HepG2 (cell line): ENCODE measurements around the gene RGS6. TPM values are rescaled to one million over a fixed set of nuclear protein-coding genes. Genes with fewer than 3 reads are reported as not detected.

Source experiments
- ATAC-seq: fragments of 200-7000 bp; cut with Tn5 transposase; 3 replicates; pipeline ENCODE4 v1.9.1; 2020; ENCODE audit warnings: mild to moderate bottlenecking, moderate library complexity
- BruUV-seq: library from RNA; stranded (reverse); fragments of 400-500 nt; replicated peaks from 2 replicates; lab custom pipeline; 2021; lab: Mats Ljungman, UMichigan
- CTCF ChIA-PET: fragments of 300-600 bp; formaldehyde crosslinking; extraction: SDS; loops from one replicate; lab custom pipeline; 2021; ENCODE audit warnings: low total read pairs, inconsistent platforms, low intra/inter-chr PET ratio; lab: Yijun Ruan, JAX
- POLR2A ChIA-PET: fragments of 350-600 bp; sonication (Branson Sonifier 250); formaldehyde crosslinking; loops from one replicate; lab custom pipeline; 2020; ENCODE audit warnings: antibody characterized with exemption, inconsistent platforms; lab: Yijun Ruan, JAX
- DNase-seq: peaks from one replicate; pipeline ENCODE4 v3.0.0-alpha.2; 2015; ENCODE audit warnings: low spot score
- FAIRE-seq: peaks from 3 replicates; lab custom pipeline; 2011; peaks lifted over from hg19 to GRCh38; lab: Jason Lieb, UNC
- H2AFZ ChIP-seq: one replicate; pipeline ENCODE4 v1.6.1; 2011; ENCODE audit warnings: low read length, inconsistent platforms
- H3K27ac ChIP-seq: fragments of 300-600 bp; 3 replicates; pipeline ENCODE4 v1.8.0; 2011; ENCODE audit warnings: mixed run types, mild to moderate bottlenecking, mixed read lengths, low read length, inconsistent platforms; ENCODE audit not compliant: insufficient read depth; ENCODE audit errors: extremely low read length
- H3K27me3 ChIP-seq, 2 experiments: fragments of 200-600 bp in 1 of 2; 2 replicates in 1 of 2; 3 replicates in 1 of 2; pipeline versions ENCODE4 v1.6.0 to v1.8.0; 2011; ENCODE audit warnings: low read length in 2 of 2, mild to moderate bottlenecking in 2 of 2, moderate library complexity in 2 of 2, inconsistent platforms in 1 of 2; ENCODE audit not compliant: insufficient read depth in 2 of 2, control insufficient read depth in 1 of 2
- H3K36me3 ChIP-seq, 2 experiments: fragments of 200-600 bp in 1 of 2; replicated peaks in 1 of 2; 2 replicates in 1 of 2; 3 replicates in 1 of 2; pipeline versions ENCODE4 v1.5.1 to v1.8.0; 2011; ENCODE audit warnings: low read length in 2 of 2, inconsistent platforms in 1 of 2; ENCODE audit not compliant: insufficient read depth in 2 of 2, control insufficient read depth in 1 of 2
- H3K4me1 ChIP-seq: 2 replicates; pipeline ENCODE4 v1.5.1; 2012; ENCODE audit warnings: low read length, inconsistent platforms; ENCODE audit not compliant: insufficient read depth
- H3K4me2 ChIP-seq: 2 replicates; pipeline ENCODE4 v1.6.0; 2011; ENCODE audit warnings: low read depth, low read length, inconsistent platforms
- H3K4me3 ChIP-seq, 3 experiments: fragments of 200-600 bp in 1 of 3; sonication (generic), shearing (Covaris generic) in 1 of 3; replicated peaks in 1 of 3; 2 replicates each; pipeline ENCODE4 v1.5.1; 2011 to 2016; ENCODE audit warnings: low read length in 3 of 3, inconsistent platforms in 2 of 3, low read depth in 2 of 3, mild to moderate bottlenecking in 2 of 3, control low read depth in 1 of 3, mixed read lengths in 1 of 3; ENCODE audit not compliant: insufficient read depth in 1 of 3
- H3K79me2 ChIP-seq: one replicate; pipeline ENCODE4 v1.6.1; 2011; ENCODE audit warnings: low read length, inconsistent platforms; ENCODE audit not compliant: insufficient read depth
- H3K9ac ChIP-seq: 2 replicates; pipeline ENCODE4 v1.6.0; 2011; ENCODE audit warnings: mild to moderate bottlenecking, low read depth, low read length, inconsistent platforms; ENCODE audit not compliant: insufficient read depth
- H3K9me3 ChIP-seq: 2 replicates; pipeline ENCODE4 v1.5.1; 2012; ENCODE audit warnings: mild to moderate bottlenecking, low read length
- H4K20me1 ChIP-seq: 2 replicates; pipeline ENCODE4 v1.6.0; 2011; ENCODE audit warnings: inconsistent platforms, mild to moderate bottlenecking, low read length, moderate library complexity; ENCODE audit not compliant: insufficient read depth
- CEBPZ ChIP-seq: IDR thresholded peaks from 2 replicates; pipeline ENCODE4 v1.6.1; 2012; ENCODE audit warnings: low read length, improper control_type of control experiment
- EED ChIP-seq: sonication (generic); formaldehyde crosslinking; IDR thresholded peaks from 2 replicates; pipeline ENCODE4 v1.5.0; 2020; ENCODE audit warnings: mild to moderate bottlenecking, missing genetic modification reagents
- ELK4 ChIP-seq: sonication (generic); formaldehyde crosslinking; IDR thresholded peaks from 2 replicates; pipeline ENCODE4 v1.9.0; 2021; ENCODE audit warnings: missing genetic modification reagents, borderline replicate concordance
- FOXP4 ChIP-seq: sonication (generic); formaldehyde crosslinking; IDR thresholded peaks from 2 replicates; pipeline ENCODE4 v1.4.0; 2020; ENCODE audit warnings: missing genetic modification reagents
- IRF9 ChIP-seq: sonication (generic); formaldehyde crosslinking; IDR thresholded peaks from 2 replicates; pipeline ENCODE4 v1.8.0; 2022; ENCODE audit warnings: missing genetic modification reagents, mild to moderate bottlenecking, borderline replicate concordance
- SIN3A ChIP-seq: IDR thresholded peaks from 2 replicates; pipeline ENCODE4 v1.6.1; 2011; ENCODE audit warnings: low read depth, mild to moderate bottlenecking, control low read depth, low read length, borderline replicate concordance
- ZBTB49 ChIP-seq: sonication (generic); formaldehyde crosslinking; IDR thresholded peaks from 2 replicates; pipeline ENCODE4 v1.4.0; 2020; ENCODE audit warnings: missing genetic modification reagents, borderline replicate concordance
- ZFP36L1 ChIP-seq: sonication (generic); formaldehyde crosslinking; IDR thresholded peaks from 2 replicates; pipeline ENCODE4 v1.8.0; 2022; ENCODE audit warnings: mild to moderate bottlenecking, missing genetic modification reagents, moderate library complexity
- ZNF605 ChIP-seq: sonication (generic); formaldehyde crosslinking; IDR thresholded peaks from 2 replicates; pipeline ENCODE4 v1.8.0; 2022; ENCODE audit warnings: mild to moderate bottlenecking, missing genetic modification reagents
- WGBS: methylation state at CpG from one replicate; pipeline ENCODE4 v1.1.6; 2017; ENCODE audit warnings: low lambda C conversion rate; 5-methylcytosine and 5-hydroxymethylcytosine counted together
- in situ Hi-C: cut with HindIII; loops from 2 replicates; pipeline ENCODE4 v1.10.0; 2017; ENCODE audit warnings: low pct_unique_long_range_greater_than_20kb; ENCODE audit not compliant: extremely low pct_ligation_motif_present
- intact Hi-C: fragments of 100-400 bp; cut with micrococcal nuclease; formaldehyde crosslinking; loops from one replicate; pipeline ENCODE4 v1.10.0; 2022; ENCODE audit not compliant: unreplicated experiment
- polyA plus RNA-seq, 8 experiments: library from polyadenylated mRNA; depleted of rRNA in 3 of 8; stranded (reverse) in 7 of 8; unstranded in 1 of 8; fragments of >200 nt; fragmentation: Illumina TruSeq in 4 of 8; extraction: Trizol in 4 of 8; gene quantifications; 2 replicates each; pipeline versions ENCODE4 v1.2.1 to v1.2.3, GENCODE V29; 2011 to 2016; ENCODE audit warnings: low read depth in 4 of 8, missing spikeins in 1 of 8, mixed read lengths in 1 of 8; ENCODE audit not compliant: insufficient read depth in 1 of 8
- total RNA-seq, 5 experiments: library from RNA; depleted of rRNA; stranded (reverse); fragments of >200 nt; fragmentation: Illumina TruSeq; extraction: Trizol; gene quantifications; 2 replicates each; pipeline ENCODE4 v1.2.3, GENCODE V29; 2016; ENCODE audit warnings: low read depth in 1 of 5

RGS6 gene
- total and polyA plus RNA-seq, 2 of the 13 experiments (the other 11 are each of a cell fraction or from before 2014, with no cell fraction given): not detected

GRCh38 chr14:72409047-72409446 is 476.8 kb downstream of the RGS6 start:
- ChIA-PET POLR2A (no interaction called here), CTCF (no interaction called here)
- H3K9ac ChIP-seq: no peak overlapping the region
- no TSS peak for BruUV-seq
- intact Hi-C loops (no loop called here), in situ Hi-C loops (no loop called here)
- no peaks in the 10 kb centered on the region for H3K9me3 ChIP-seq
- FAIRE-seq (no peak), ATAC-seq (no peak), DNase-seq (no peak)
- no peak overlapping the region for H3K4me2 ChIP-seq
- H3K36me3 ChIP-seq: no peaks in the 10 kb centered on the region
- no peak for TF ChIP-seq ZBTB49
- no peak for TF ChIP-seq FOXP4
- no peak for TF ChIP-seq ELK4 (CRISPR knock-in tag)
- TF ChIP-seq SIN3A: no peak
- no peak for TF ChIP-seq ZNF605 (CRISPR knock-in tag)
- no peak for TF ChIP-seq IRF9 (CRISPR knock-in tag)
- TF ChIP-seq ZFP36L1 (CRISPR knock-in tag): no peak
- no peak for TF ChIP-seq EED (CRISPR knock-in tag)
- no peak for TF ChIP-seq CEBPZ
- WGBS: 6% methylated on average over 3 of the region's 3 CpGs
- no peaks in the 10 kb centered on the region for H3K79me2 ChIP-seq
- H3K27me3 ChIP-seq: no peaks in the 10 kb centered on the region
- H3K4me3 ChIP-seq: no peak overlapping the region
- no peaks in the 10 kb centered on the region for H4K20me1 ChIP-seq
- no peak overlapping the region for H3K27ac ChIP-seq
- H3K4me1 ChIP-seq: no peaks in the 10 kb centered on the region
- no peak overlapping the region for H2AFZ ChIP-seq
